Body of pancreas (tissue), 4 donors: ENCODE results near the gene ATP11A.

Source experiments
- CTCF ChIP-seq, 7 experiments: fragments of 450-650 bp in 4 of 7; fragments of 200-600 bp in 3 of 7; sonication (generic) in 3 of 7; IDR thresholded peaks; one replicate each; pipeline ENCODE4 v1.5.1; 2016 to 2019; ENCODE audit warnings: antibody characterized with exemption in 7 of 7
- POLR2A ChIP-seq, 3 donors: fragments of 450-650 bp; IDR thresholded peaks; one replicate each; pipeline ENCODE4 v1.6.1; 2016; ENCODE audit warnings: antibody characterized with exemption in 3 of 3, mild to moderate bottlenecking in 2 of 3

DNA sequence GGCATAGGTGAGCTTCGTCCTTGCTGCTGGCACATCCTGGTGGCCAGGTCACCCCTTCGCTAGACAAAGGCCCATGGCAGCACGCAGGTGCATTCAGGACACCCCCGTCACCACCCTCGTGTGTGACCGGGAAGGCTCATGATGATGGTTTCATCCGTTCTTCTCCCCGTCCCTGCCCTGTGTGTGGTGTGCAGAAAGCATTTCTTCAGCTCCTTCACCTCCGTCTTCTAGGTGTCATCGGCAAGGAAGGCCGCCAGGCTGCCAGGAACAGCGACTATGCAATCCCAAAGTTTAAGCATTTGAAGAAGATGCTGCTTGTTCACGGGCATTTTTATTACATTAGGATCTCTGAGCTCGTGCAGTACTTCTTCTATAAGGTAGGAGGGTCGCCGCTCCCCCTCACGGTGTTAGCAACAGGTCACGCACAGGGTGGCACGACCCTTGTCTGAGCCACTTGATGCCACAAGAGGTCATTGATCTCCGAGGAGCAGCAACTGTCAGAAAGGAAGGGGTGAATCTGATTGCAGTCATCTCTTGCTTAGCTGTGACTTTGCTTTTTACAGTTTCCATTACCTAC lies 168.2 kb downstream of the ATP11A start:
- TF ChIP-seq CTCF (IDR thresholded peaks at IDR 0.05): no peak
- TF ChIP-seq POLR2A (IDR thresholded peaks at IDR 0.05): no peak
